GM18873 (cell line): ENCODE results near the gene ABCD1.
A peak's percentile ranks its signal among the peaks of the same experiment; 100 is the strongest.
"Not testable (repeated sequence)": the region's sequence is repeated elsewhere in the genome, so short reads cannot be mapped to it uniquely, and the experiment has no call there.

Source experiments
- ATAC-seq: cut with Tn5 transposase; IDR thresholded peaks from one replicate; pipeline ENCODE4 v1.9.1; 2021; ENCODE audit warnings: mild to moderate bottlenecking, moderate library complexity, moderate number of reproducible peaks; ENCODE audit not compliant: unreplicated experiment, low FRiP score

The ABCD1 gene

GRCh38 chrX:153724252-153725038, at the start of gene ABCD1, which contains the start of gene BCAP31:
Gene ABCD1 (plus strand): TSS chrX:153724856. CDS start chrX:153725267, 411 bp downstream.
Gene BCAP31 (minus strand): TSS chrX:153724387. CDS start chrX:153723244, 1,143 bp downstream.
- peak; percentile 40 for ATAC-seq

GRCh38 chrX:153681175-153681574, 43.5 kb upstream of the ABCD1 start:
- ATAC-seq: no peak

GRCh38 chrX:153683486-153683885, 41.2 kb upstream of the ABCD1 start:
- not testable (repeated sequence) for ATAC-seq

- ATAC-seq: no peak
Observed at GRCh38 chrX:153684467-153685155, 40.0 kb upstream of the ABCD1 start.

GRCh38 chrX:153685156-153685536, 39.5 kb upstream of the ABCD1 start:
- ATAC-seq: no peak

- no peak for ATAC-seq
Observed at GRCh38 chrX:153685751-153686696, 38.6 kb upstream of the ABCD1 start.

GRCh38 chrX:153686711-153687110, 37.9 kb upstream of the ABCD1 start:
- no peak for ATAC-seq

- no peak for ATAC-seq
Observed at GRCh38 chrX:153687121-153688039, 37.3 kb upstream of the ABCD1 start, which contains the start of gene SLC6A8. Gene SLC6A8 (plus strand): TSS chrX:153687926. CDS start chrX:153688575, 649 bp downstream.

- no peak for ATAC-seq
Observed at GRCh38 chrX:153688071-153688470, 36.6 kb upstream of the ABCD1 start.

GRCh38 chrX:153688506-153688905, 36.1 kb upstream of the ABCD1 start:
- ATAC-seq: no peak

- no peak for ATAC-seq
Observed at GRCh38 chrX:153688911-153689590, 35.6 kb upstream of the ABCD1 start.

GRCh38 chrX:153689654-153690465, 34.8 kb upstream of the ABCD1 start:
- ATAC-seq: no peak

- ATAC-seq: no peak
Observed at GRCh38 chrX:153690466-153690865, 34.2 kb upstream of the ABCD1 start.

GRCh38 chrX:153691032-153691827, 33.4 kb upstream of the ABCD1 start:
- not testable (repeated sequence) for ATAC-seq

GRCh38 chrX:153692003-153692402, 32.7 kb upstream of the ABCD1 start:
- ATAC-seq: no peak

GRCh38 chrX:153692611-153693156, 32.0 kb upstream of the ABCD1 start:
- ATAC-seq: no peak
